ENCODE data around the gene PDZRN3. TPM values are rescaled to one million over a fixed set of nuclear protein-coding genes. Genes with fewer than 3 reads are reported as not detected.

PDZRN3 gene
- polyA plus RNA-seq, 2 of the 4 experiments (the other 2 are of a cell fraction) = not detected

DNA sequence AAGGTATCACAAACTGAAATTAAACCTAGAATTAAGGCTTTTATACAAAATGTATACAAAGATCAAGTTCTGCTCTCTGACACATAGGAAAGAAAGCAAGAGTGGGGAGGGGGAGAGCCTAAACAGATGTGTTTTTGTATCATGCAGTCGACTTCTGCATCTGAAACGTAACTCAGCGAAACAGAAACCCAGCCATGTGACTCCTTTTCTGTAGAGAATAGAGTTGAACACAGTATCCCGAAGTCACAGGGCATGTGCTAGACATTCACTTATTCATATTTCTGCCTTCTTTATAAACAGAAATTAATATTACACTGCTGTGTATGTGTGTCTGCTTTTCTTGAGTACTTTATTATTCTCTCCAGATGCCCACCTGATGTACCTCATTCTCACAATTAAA lies 121.0 kb downstream of the PDZRN3 start:
- no peak for FAIRE-seq
- CTCF ChIA-PET = interaction anchor here (0.7 to 4.0 kb wide), 6 partner anchors 12 to 414 kb away, joined by 3 to 77 read pairs (median 6); no protein-coding TSS in a partner anchor

DNA sequence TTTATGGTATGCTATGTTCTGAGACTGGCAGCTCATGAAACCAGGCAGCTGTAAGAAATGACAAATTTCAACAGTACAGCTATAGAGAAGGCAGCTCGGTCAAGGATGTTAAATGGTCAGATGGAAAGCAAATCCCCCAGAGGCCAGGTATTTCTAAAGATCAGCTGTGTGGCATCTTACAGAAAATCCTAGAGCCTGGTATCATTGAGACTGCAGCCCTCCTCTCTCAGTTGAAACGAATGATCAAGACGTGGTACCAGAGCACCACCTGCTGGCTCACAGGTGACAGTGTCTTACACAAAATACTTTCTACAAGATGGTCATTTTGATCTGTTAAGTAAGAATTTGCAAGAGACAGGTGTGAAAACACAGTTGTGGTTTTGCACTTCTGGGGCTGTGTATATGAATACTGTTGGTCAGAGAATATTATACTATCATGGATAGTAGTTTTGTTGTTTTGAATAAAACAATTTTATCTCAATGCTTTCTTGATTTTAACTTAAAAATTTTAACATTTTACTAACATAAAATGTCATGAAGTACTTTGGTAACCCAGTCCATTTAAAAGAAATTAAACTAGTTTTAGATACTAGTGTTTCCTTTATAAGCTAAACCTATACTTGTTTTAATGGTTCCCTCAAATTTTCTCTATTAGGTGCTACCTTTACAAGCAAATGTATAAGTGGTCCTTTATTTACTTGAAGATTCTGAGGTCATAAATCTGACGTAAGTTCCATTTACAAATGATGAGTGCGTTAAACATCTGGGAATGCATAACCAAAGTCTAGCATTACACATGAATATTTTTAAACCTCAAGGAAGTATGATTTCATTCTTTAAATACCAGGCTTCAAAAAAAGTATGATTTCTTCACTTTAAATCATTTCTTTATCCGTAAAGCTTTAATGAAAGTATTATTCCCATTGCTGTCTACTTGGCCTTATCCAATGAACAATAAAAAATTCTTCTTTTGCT lies 121.8 kb downstream of the PDZRN3 start:
- no peaks in the 10 kb centered on the region for H3K9me3 ChIP-seq
- no peak for FAIRE-seq
- TF ChIP-seq GATA3 (IDR thresholded peaks at IDR 0.05; ENCODE audit: borderline replicate concordance) (no peak), ZSCAN20 (CRISPR knock-in tag; IDR thresholded peaks at IDR 0.05) (no peak), NPAS2 (CRISPR knock-in tag; IDR thresholded peaks at IDR 0.05; ENCODE audit: borderline replicate concordance) (no peak), SMC3 (IDR thresholded peaks at IDR 0.05) (peak; percentile 61; the same call in 2 of the 3 replicates), RAD21 (conservative IDR thresholded peaks at IDR 0.05 in 1 of 2, IDR thresholded peaks at IDR 0.05 in 1 of 2) (peak; percentile 80 to 88), JUNB (IDR thresholded peaks at IDR 0.05) (no peak), CBX2 (IDR thresholded peaks at IDR 0.05; ENCODE audit: borderline replicate concordance, low read depth) (no peak)
- TF ChIP-seq, protein P1, sequence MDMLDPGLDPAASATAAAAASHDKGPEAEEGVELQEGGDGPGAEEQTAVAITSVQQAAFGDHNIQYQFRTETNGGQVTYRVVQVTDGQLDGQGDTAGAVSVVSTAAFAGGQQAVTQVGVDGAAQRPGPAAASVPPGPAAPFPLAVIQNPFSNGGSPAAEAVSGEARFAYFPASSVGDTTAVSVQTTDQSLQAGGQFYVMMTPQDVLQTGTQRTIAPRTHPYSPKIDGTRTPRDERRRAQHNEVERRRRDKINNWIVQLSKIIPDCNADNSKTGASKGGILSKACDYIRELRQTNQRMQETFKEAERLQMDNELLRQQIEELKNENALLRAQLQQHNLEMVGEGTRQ (IDR thresholded peaks at IDR 0.05) = no peak
- TF ChIP-seq, protein P2, sequence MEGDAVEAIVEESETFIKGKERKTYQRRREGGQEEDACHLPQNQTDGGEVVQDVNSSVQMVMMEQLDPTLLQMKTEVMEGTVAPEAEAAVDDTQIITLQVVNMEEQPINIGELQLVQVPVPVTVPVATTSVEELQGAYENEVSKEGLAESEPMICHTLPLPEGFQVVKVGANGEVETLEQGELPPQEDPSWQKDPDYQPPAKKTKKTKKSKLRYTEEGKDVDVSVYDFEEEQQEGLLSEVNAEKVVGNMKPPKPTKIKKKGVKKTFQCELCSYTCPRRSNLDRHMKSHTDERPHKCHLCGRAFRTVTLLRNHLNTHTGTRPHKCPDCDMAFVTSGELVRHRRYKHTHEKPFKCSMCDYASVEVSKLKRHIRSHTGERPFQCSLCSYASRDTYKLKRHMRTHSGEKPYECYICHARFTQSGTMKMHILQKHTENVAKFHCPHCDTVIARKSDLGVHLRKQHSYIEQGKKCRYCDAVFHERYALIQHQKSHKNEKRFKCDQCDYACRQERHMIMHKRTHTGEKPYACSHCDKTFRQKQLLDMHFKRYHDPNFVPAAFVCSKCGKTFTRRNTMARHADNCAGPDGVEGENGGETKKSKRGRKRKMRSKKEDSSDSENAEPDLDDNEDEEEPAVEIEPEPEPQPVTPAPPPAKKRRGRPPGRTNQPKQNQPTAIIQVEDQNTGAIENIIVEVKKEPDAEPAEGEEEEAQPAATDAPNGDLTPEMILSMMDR (IDR thresholded peaks at IDR 0.05) = peak; percentile 77
- TF ChIP-seq, protein P3, sequence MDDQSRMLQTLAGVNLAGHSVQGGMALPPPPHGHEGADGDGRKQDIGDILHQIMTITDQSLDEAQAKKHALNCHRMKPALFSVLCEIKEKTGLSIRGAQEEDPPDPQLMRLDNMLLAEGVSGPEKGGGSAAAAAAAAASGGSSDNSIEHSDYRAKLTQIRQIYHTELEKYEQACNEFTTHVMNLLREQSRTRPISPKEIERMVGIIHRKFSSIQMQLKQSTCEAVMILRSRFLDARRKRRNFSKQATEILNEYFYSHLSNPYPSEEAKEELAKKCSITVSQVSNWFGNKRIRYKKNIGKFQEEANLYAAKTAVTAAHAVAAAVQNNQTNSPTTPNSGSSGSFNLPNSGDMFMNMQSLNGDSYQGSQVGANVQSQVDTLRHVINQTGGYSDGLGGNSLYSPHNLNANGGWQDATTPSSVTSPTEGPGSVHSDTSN (IDR thresholded peaks at IDR 0.05) = no peak
- 11% methylated on average over 6 of the region's 6 CpGs for WGBS (ENCODE audit: missing lambda C conversion rate)
- peak; percentile 40 to 76 for DNase-seq (ENCODE audit: low read depth in 1 of 2, low spot score in 1 of 2)
- no peak overlapping the region for H3K4me3 ChIP-seq
- ATAC-seq = peak; percentile 83 to 87
- CTCF ChIA-PET = interaction anchor here (0.5 to 4.0 kb wide), 31 partner anchors 8 to 1788 kb away, joined by 3 to 77 read pairs (median 3); no protein-coding TSS in a partner anchor
- no peak overlapping the region for H3K4me2 ChIP-seq
- POLR2A ChIA-PET = no interaction called here
- no peak overlapping the region for H3K27ac ChIP-seq
- H3K4me1 ChIP-seq = no peaks in the 10 kb centered on the region

More for the DNA sequence above, 121.0 kb downstream of the PDZRN3 start:
- H3K9me3 ChIP-seq = no peaks in the 10 kb centered on the region
- no peak for ATAC-seq
- no peak overlapping the region for H3K4me2 ChIP-seq
- no peak overlapping the region for H3K4me3 ChIP-seq
- TF ChIP-seq CHD4 (IDR thresholded peaks at IDR 0.05; ENCODE audit: borderline replicate concordance) (no peak), ZNF302 (CRISPR knock-in tag; IDR thresholded peaks at IDR 0.05) (no peak), MYC (IDR thresholded peaks at IDR 0.05; ENCODE audit: borderline replicate concordance, low read length) (no peak), TFCP2L1 (CRISPR knock-in tag; IDR thresholded peaks at IDR 0.05) (no peak), MAZ (IDR thresholded peaks at IDR 0.05; ENCODE audit: borderline replicate concordance, low read depth, low read length) (no peak), SREBF2 (IDR thresholded peaks at IDR 0.05) (no peak), CBX8 (IDR thresholded peaks at IDR 0.05) (no peak), MAFK (IDR thresholded peaks at IDR 0.05; ENCODE audit: partially characterized antibody) (no peak), JUNB (IDR thresholded peaks at IDR 0.05) (no peak), CEBPB (IDR thresholded peaks at IDR 0.05) (no peak), FOXS1 (CRISPR knock-in tag; IDR thresholded peaks at IDR 0.05) (no peak), NFE2L2 (conservative IDR thresholded peaks at IDR 0.05; ENCODE audit: low read length) (no peak), HOXB13 (CRISPR knock-in tag; IDR thresholded peaks at IDR 0.05; ENCODE audit: low read depth) (no peak), FOSL2 (IDR thresholded peaks at IDR 0.05) (no peak), FOSL2 (CRISPR knock-in tag; IDR thresholded peaks at IDR 0.05) (no peak), PHF8 (IDR thresholded peaks at IDR 0.05; ENCODE audit: borderline replicate concordance, low read depth) (no peak)
- TF ChIP-seq, protein P4, sequence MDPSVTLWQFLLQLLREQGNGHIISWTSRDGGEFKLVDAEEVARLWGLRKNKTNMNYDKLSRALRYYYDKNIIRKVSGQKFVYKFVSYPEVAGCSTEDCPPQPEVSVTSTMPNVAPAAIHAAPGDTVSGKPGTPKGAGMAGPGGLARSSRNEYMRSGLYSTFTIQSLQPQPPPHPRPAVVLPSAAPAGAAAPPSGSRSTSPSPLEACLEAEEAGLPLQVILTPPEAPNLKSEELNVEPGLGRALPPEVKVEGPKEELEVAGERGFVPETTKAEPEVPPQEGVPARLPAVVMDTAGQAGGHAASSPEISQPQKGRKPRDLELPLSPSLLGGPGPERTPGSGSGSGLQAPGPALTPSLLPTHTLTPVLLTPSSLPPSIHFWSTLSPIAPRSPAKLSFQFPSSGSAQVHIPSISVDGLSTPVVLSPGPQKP (IDR thresholded peaks at IDR 0.05; ENCODE audit: low read depth, low read length) = no peak
- TF ChIP-seq, protein P5, sequence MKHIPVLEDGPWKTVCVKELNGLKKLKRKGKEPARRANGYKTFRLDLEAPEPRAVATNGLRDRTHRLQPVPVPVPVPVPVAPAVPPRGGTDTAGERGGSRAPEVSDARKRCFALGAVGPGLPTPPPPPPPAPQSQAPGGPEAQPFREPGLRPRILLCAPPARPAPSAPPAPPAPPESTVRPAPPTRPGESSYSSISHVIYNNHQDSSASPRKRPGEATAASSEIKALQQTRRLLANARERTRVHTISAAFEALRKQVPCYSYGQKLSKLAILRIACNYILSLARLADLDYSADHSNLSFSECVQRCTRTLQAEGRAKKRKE (CRISPR knock-in tag; IDR thresholded peaks at IDR 0.05; ENCODE audit: low read depth) = no peak
- TF ChIP-seq, protein P6, sequence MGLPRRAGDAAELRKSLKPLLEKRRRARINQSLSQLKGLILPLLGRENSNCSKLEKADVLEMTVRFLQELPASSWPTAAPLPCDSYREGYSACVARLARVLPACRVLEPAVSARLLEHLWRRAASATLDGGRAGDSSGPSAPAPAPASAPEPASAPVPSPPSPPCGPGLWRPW (IDR thresholded peaks at IDR 0.05) = no peak
- no peak for DNase-seq (ENCODE audit: low read depth in 1 of 2, low spot score in 1 of 2)
- no peaks in the 10 kb centered on the region for H3K4me1 ChIP-seq
- POLR2A ChIA-PET = no interaction called here
- no peak overlapping the region for H3K27ac ChIP-seq
- WGBS (ENCODE audit: missing lambda C conversion rate) = 0% methylated on average over 4 of the region's 4 CpGs
